H1 (cell line): ENCODE results near the gene NPBWR2.

Experiments
- ATF3 ChIP-seq: IDR thresholded peaks from 2 replicates; pipeline ENCODE4 v1.6.1; 2011; ENCODE audit warnings: low read depth, mild to moderate bottlenecking, low read length; ENCODE audit not compliant: insufficient read depth
- BRCA1 ChIP-seq: IDR thresholded peaks from 2 replicates; pipeline ENCODE4 v1.6.1; 2012; ENCODE audit warnings: low read depth, low read length, improper control_type of control experiment
- CTCF ChIP-seq, 3 experiments: IDR thresholded peaks; 1 replicate in 2 of 3; 2 replicates in 1 of 3; pipeline versions ENCODE4 v1.5.1 to v1.6.1; 2011; ENCODE audit warnings: low read length in 3 of 3, mild to moderate bottlenecking in 3 of 3, inconsistent platforms in 2 of 3, low read depth in 1 of 3, moderate library complexity in 1 of 3; ENCODE audit not compliant: insufficient read depth in 1 of 3; ENCODE audit errors: control extremely low read depth in 1 of 3
- FOSL1 ChIP-seq: IDR thresholded peaks from 2 replicates; pipeline ENCODE4 v1.6.1; 2011; ENCODE audit warnings: mild to moderate bottlenecking, low read depth, low read length, moderate library complexity; ENCODE audit not compliant: insufficient read depth
- HDAC2 ChIP-seq, 2 experiments: fragments of 300-600 bp in 1 of 2; sonication (generic) in 1 of 2; IDR thresholded peaks; 2 replicates each; pipeline ENCODE4 v1.6.1; 2011 to 2012; ENCODE audit warnings: low read depth in 2 of 2, low read length in 2 of 2, mild to moderate bottlenecking in 2 of 2, moderate library complexity in 2 of 2, borderline replicate concordance in 1 of 2, inconsistent platforms in 1 of 2
- MAX ChIP-seq: IDR thresholded peaks from 2 replicates; pipeline ENCODE4 v1.6.1; 2012; ENCODE audit warnings: inconsistent platforms
- POLR2A ChIP-seq, 2 experiments: IDR thresholded peaks; 1 replicate in 1 of 2; 2 replicates in 1 of 2; pipeline ENCODE4 v1.6.1; 2011; ENCODE audit warnings: low read depth in 2 of 2, low read length in 2 of 2, mild to moderate bottlenecking in 2 of 2; ENCODE audit errors: control extremely low read depth in 1 of 2
- POLR2AphosphoS5 ChIP-seq: IDR thresholded peaks from 2 replicates; pipeline ENCODE4 v1.6.1; 2011; ENCODE audit warnings: low read depth, low read length
- SIN3A ChIP-seq, 2 experiments: IDR thresholded peaks in 1 of 2; conservative IDR thresholded peaks in 1 of 2; 2 replicates each; pipeline ENCODE4 v1.6.1; 2011 to 2012; ENCODE audit warnings: low read length in 2 of 2, improper control_type of control experiment in 1 of 2, low read depth in 1 of 2, mild to moderate bottlenecking in 1 of 2
- TAF1 ChIP-seq: IDR thresholded peaks from 2 replicates; pipeline ENCODE4 v1.6.1; 2011; ENCODE audit warnings: mild to moderate bottlenecking, low read depth, low read length
- USF2 ChIP-seq: IDR thresholded peaks from 2 replicates; pipeline ENCODE4 v1.6.1; 2011; ENCODE audit warnings: low read length, improper control_type of control experiment
- YY1 ChIP-seq: IDR thresholded peaks from 2 replicates; pipeline ENCODE4 v1.6.1; 2011; ENCODE audit warnings: low read depth, mild to moderate bottlenecking, low read length

GRCh38 chr20:64068386-64069208 is 38.8 kb downstream of the NPBWR2 start:
- TF ChIP-seq BRCA1 (no peak), CTCF (IDR thresholded peaks at IDR 0.05; ENCODE audit: control extremely low read depth in 1 of 3, insufficient read depth in 1 of 3, low read depth in 1 of 3, low read length in 3 of 3) (no peak), SIN3A (conservative IDR thresholded peaks at IDR 0.05 in 1 of 2, IDR thresholded peaks at IDR 0.05 in 1 of 2; ENCODE audit: low read depth in 1 of 2, low read length in 2 of 2) (no peak), POLR2A (IDR thresholded peaks at IDR 0.05; ENCODE audit: control extremely low read depth in 1 of 2, low read depth in 2 of 2, low read length in 2 of 2) (no peak), TAF1 (no peak), MAX (no peak), USF2 (no peak), FOSL1 (no peak), YY1 (no peak), POLR2AphosphoS5 (no peak), ATF3 (no peak), HDAC2 (IDR thresholded peaks at IDR 0.05; ENCODE audit: borderline replicate concordance in 1 of 2, low read depth in 2 of 2, low read length in 2 of 2) (no peak)
